Lung microvascular endothelial cell (primary cell): Measurements from ENCODE around the gene GPATCH1. TPM values are rescaled to one million over a fixed set of nuclear protein-coding genes. Genes with fewer than 3 reads are reported as not detected.
"Not testable (repeated sequence)": the region's sequence is repeated elsewhere in the genome, so short reads cannot be mapped to it uniquely, and the experiment has no call there.

Experiments used
- DNase-seq, 2 donors: peaks; one replicate each; pipeline versions ENCODE4 v3.0.0 to v3.0.0-alpha.2; 2010; ENCODE audit warnings: low read depth in 2 of 2
- total RNA-seq: library from RNA; depleted of rRNA; stranded (reverse); fragments of >200 nt; gene quantifications from 2 replicates; pipeline ENCODE4 v1.2.1, GENCODE V29; 2014

Gene GPATCH1
- total RNA-seq = 3.1 and 4.2 TPM in 2 replicates

- peak; percentile 86 to 88 for DNase-seq
Measured at GRCh38 chr19:33080761-33081681, at the start of gene GPATCH1. Gene GPATCH1, plus strand, starts transcription at chr19:33081181. Its CDS starts 13 bp downstream, at chr19:33081194.

GRCh38 chr19:33032218-33032781 lies 48.7 kb upstream of the GPATCH1 start:
- peak in 1 of 2 donors; percentile 10 for DNase-seq

GRCh38 chr19:33035461-33035860 lies 45.5 kb upstream of the GPATCH1 start:
- no peak for DNase-seq

GRCh38 chr19:33036370-33037167 lies 44.4 kb upstream of the GPATCH1 start:
- not testable (repeated sequence) for DNase-seq

GRCh38 chr19:33037168-33038025 lies 43.6 kb upstream of the GPATCH1 start:
- not testable (repeated sequence) for DNase-seq

GRCh38 chr19:33039108-33039599 lies 41.8 kb upstream of the GPATCH1 start:
- DNase-seq = no peak

GRCh38 chr19:33039815-33040214 lies 41.2 kb upstream of the GPATCH1 start:
- DNase-seq = no peak

- no peak for DNase-seq
Measured at GRCh38 chr19:33040994-33041827, 39.8 kb upstream of the GPATCH1 start.

- DNase-seq = not testable (repeated sequence)
Measured at GRCh38 chr19:33041828-33042160, 39.2 kb upstream of the GPATCH1 start.

- DNase-seq = no peak
Measured at GRCh38 chr19:33047422-33047821, 33.6 kb upstream of the GPATCH1 start.

- no peak for DNase-seq
Measured at GRCh38 chr19:33048806-33049676, 31.9 kb upstream of the GPATCH1 start.

GRCh38 chr19:33050110-33050509 lies 30.9 kb upstream of the GPATCH1 start:
- no peak for DNase-seq

GRCh38 chr19:33052352-33052972 lies 28.5 kb upstream of the GPATCH1 start:
- peak in 1 of 2 donors; percentile 62 for DNase-seq

GRCh38 chr19:33054623-33055022 lies 26.4 kb upstream of the GPATCH1 start:
- DNase-seq = peak in 1 of 2 donors; percentile 35

GRCh38 chr19:33055718-33056117 lies 25.3 kb upstream of the GPATCH1 start:
- DNase-seq = no peak

- no peak for DNase-seq
Measured at GRCh38 chr19:33060586-33060985, 20.4 kb upstream of the GPATCH1 start.

- no peak for DNase-seq
Measured at GRCh38 chr19:33062902-33063301, 18.1 kb upstream of the GPATCH1 start.

- DNase-seq = no peak
Measured at GRCh38 chr19:33063356-33063752, 17.6 kb upstream of the GPATCH1 start.
